GM18909 (cell line): Measurements from ENCODE around the gene LILRB4.
"Not testable (repeated sequence)": the region's sequence is repeated elsewhere in the genome, so short reads cannot be mapped to it uniquely, and the experiment has no call there.

Source experiments
- ATAC-seq: cut with Tn5 transposase; IDR thresholded peaks from one replicate; pipeline ENCODE4 v1.9.1; 2021; ENCODE audit warnings: mild to moderate bottlenecking; ENCODE audit not compliant: unreplicated experiment, poor library complexity

LILRB4 gene

GRCh38 chr19:54662730-54663129 lies at the start of gene LILRB4:
Gene LILRB4 (plus strand): TSS chr19:54662985. CDS start chr19:54663034, 49 bp downstream.
- ATAC-seq: no peak

- ATAC-seq: no peak
Measured at GRCh38 chr19:54614726-54615125, 48.1 kb upstream of the LILRB4 start.

- ATAC-seq: peak; percentile 42
Measured at GRCh38 chr19:54616057-54616456, 46.7 kb upstream of the LILRB4 start.

GRCh38 chr19:54616821-54617560 lies 45.8 kb upstream of the LILRB4 start:
- peak; percentile 82 for ATAC-seq

- ATAC-seq: no peak
Measured at GRCh38 chr19:54620464-54620863, 42.3 kb upstream of the LILRB4 start.

DNA sequence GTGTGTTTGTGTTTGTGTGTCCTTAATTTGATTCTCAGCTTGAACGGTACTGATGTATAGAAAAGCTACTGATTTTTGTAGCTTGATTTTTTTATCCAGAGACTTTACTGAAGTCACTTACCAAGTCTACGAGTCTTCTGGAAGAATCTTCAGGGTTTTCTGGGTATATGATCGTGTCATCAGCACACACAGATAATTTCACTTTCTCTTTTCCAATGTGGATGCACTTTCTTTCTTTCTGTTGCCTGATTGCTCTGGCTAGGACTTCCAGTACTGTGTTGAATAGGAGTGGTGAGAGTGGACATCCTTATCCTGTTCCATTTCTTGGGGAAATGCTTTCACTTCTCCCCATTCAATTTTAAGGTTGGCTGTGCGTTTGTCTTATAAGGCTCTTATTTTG lies 40.4 kb upstream of the LILRB4 start:
- no peak for ATAC-seq

GRCh38 chr19:54624234-54624633 lies 38.6 kb upstream of the LILRB4 start:
- peak; percentile 23 for ATAC-seq

GRCh38 chr19:54624934-54625730 lies 37.7 kb upstream of the LILRB4 start:
- peak; percentile 55 for ATAC-seq

GRCh38 chr19:54626757-54627156 lies 36.0 kb upstream of the LILRB4 start:
- no peak for ATAC-seq

DNA sequence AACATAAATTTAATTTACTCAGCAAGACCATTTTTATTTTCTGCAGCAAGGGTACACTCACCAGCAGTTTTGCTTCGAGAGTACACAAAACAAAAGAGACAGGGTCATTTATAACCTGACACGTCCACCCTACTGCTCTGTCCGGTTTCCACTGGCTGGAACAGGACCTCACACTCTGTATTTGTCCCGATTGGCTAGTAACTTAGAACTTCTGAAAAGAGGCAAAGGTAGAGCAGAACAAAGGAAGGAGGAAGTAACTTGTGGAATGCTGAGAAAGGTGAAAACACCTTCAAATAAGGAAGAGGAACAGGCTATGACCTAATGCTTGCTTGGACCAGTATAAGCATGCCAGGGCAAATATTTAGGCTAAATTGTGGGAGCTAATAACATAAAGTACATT lies 34.9 kb upstream of the LILRB4 start:
- not testable (repeated sequence) for ATAC-seq

DNA sequence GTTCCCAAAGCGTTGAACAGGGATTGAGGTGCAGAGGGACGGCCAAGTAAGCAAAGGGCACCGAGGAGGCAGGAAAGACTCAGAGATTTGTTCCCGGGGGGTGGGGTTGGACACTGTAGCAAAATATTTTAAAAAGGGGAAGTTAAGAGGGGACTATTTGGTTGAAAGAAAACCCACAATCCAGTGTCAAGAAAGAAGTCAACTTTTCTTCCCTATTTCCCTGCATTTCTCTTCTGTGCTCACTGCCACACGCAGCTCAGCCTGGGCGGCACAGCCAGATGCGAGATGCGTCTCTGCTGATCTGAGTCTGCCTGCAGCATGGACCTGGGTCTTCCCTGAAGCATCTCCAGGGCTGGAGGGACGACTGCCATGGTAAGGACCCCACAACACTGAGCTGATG lies 32.5 kb upstream of the LILRB4 start, which contains the start of gene LILRB1:
Gene LILRB1, plus strand, starts transcription at position 223 of the 400 bp plus-strand sequence. CDS start 590 bp downstream, outside the sequence.
- not testable (repeated sequence) for ATAC-seq

GRCh38 chr19:54630782-54631181 lies 32.0 kb upstream of the LILRB4 start:
- ATAC-seq: no peak

- not testable (repeated sequence) for ATAC-seq
Measured at GRCh38 chr19:54631489-54632337, 31.1 kb upstream of the LILRB4 start.

DNA sequence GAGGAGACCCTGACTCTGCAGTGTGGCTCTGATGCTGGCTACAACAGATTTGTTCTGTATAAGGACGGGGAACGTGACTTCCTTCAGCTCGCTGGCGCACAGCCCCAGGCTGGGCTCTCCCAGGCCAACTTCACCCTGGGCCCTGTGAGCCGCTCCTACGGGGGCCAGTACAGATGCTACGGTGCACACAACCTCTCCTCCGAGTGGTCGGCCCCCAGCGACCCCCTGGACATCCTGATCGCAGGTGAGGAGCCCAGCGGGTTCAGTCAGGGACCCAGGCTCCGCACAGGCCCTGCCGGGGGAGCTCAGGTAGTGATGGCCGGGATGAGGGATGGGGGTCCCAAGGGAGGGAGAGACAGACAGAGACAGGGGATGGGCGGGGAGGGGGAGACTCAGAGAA lies 30.3 kb upstream of the LILRB4 start:
- ATAC-seq: not testable (repeated sequence)

GRCh38 chr19:54633401-54633800 lies 29.4 kb upstream of the LILRB4 start:
- ATAC-seq: no peak

DNA sequence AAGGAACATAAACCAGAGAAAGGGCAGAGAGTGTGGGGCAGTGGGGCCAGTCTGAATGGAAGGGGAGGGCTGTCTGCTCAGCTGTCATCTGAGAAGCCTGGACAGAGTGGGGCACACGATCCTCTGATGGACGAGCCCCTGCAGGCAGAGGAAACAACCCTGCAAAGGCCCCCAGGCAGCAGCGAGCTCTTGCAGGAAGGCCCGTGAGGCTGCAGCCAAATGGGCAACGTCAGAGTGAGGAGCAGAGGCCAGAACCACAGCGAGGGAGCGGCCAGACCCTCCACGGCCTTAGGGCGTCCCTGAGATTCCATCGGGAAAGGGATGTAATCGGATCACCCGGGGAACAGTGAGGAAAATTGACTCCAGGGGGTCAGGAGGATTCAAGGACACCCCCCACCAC lies 26.7 kb upstream of the LILRB4 start:
- not testable (repeated sequence) for ATAC-seq

- no peak for ATAC-seq
Measured at GRCh38 chr19:54638683-54639082, 24.1 kb upstream of the LILRB4 start.

DNA sequence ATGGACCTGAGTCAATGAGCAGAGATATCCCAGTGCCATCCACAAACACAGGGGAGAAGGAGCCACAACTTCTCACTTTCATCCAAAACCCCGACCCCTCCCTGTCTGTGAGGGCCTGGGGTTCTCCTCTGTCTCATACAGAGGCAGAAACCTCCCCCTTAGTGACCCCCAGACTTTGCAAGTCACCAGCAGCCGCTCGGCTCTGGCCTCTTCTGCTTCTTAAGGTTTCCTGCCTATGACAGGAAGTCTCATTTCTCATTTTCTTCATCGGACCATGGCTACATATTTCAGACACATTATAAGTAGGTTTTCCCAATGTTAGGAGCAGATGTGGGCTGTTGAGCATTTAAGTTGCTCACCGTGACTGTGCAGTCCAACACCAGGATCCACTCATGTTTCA lies 19.8 kb upstream of the LILRB4 start:
- not testable (repeated sequence) for ATAC-seq

GRCh38 chr19:54643583-54643982 lies 19.2 kb upstream of the LILRB4 start:
- not testable (repeated sequence) for ATAC-seq

- no peak for ATAC-seq
Measured at GRCh38 chr19:54644056-54644455, 18.7 kb upstream of the LILRB4 start.
